GM23338 (cell line): ENCODE results near the gene CNIH1. TPM values are rescaled to one million over a fixed set of nuclear protein-coding genes. Genes with fewer than 3 reads are reported as not detected.

Experiments
- ATAC-seq: fragments of 200-7000 bp; cut with Tn5 transposase; 3 replicates; pipeline ENCODE4 v1.9.1; 2020
- DNase-seq: peaks from one replicate; pipeline ENCODE4 v3.0.0-alpha.2; 2015; ENCODE audit warnings: low spot score
- H2AFZ ChIP-seq: fragments of 200-600 bp; sonication (generic); 2 replicates; pipeline ENCODE4 v1.8.0; 2016; ENCODE audit warnings: antibody characterized with exemption, mild to moderate bottlenecking, moderate library complexity
- H3F3A ChIP-seq: fragments of 200-600 bp; sonication (generic); replicated peaks from 2 replicates; pipeline ENCODE4 v1.8.0; 2017; ENCODE audit warnings: antibody characterized with exemption, mixed run types, low read depth
- H3K27ac ChIP-seq: fragments of 200-600 bp; sonication (generic); 2 replicates; pipeline ENCODE4 v1.6.1; 2016; ENCODE audit warnings: low read depth
- H3K27me3 ChIP-seq: fragments of 200-600 bp; sonication (generic); 2 replicates; pipeline ENCODE4 v1.8.0; 2016; ENCODE audit warnings: mild to moderate bottlenecking, mixed run types, moderate library complexity; ENCODE audit not compliant: insufficient read depth
- H3K36me3 ChIP-seq: fragments of 200-600 bp; sonication (generic); 2 replicates; pipeline ENCODE4 v1.8.0; 2016; ENCODE audit warnings: mild to moderate bottlenecking; ENCODE audit not compliant: insufficient read depth
- H3K4me1 ChIP-seq: fragments of 200-600 bp; sonication (generic); 2 replicates; pipeline ENCODE4 v1.8.0; 2016; ENCODE audit warnings: mild to moderate bottlenecking, moderate library complexity; ENCODE audit not compliant: insufficient read depth
- H3K4me2 ChIP-seq: fragments of 200-600 bp; sonication (generic); 2 replicates; pipeline ENCODE4 v1.7.1; 2017; ENCODE audit warnings: mixed run types
- H3K4me3 ChIP-seq: fragments of 200-600 bp; sonication (generic); 2 replicates; pipeline ENCODE4 v1.6.1; 2016; ENCODE audit warnings: mixed run types
- H3K79me2 ChIP-seq: fragments of 200-600 bp; sonication (generic); replicated peaks from 2 replicates; pipeline ENCODE4 v1.8.0; 2017; ENCODE audit warnings: mild to moderate bottlenecking; ENCODE audit not compliant: insufficient read depth
- H3K9me2 ChIP-seq: fragments of 200-600 bp; sonication (generic); 2 replicates; pipeline ENCODE4 v1.8.0; 2017; ENCODE audit not compliant: insufficient read depth
- H4K20me1 ChIP-seq: fragments of 200-600 bp; sonication (generic); replicated peaks from 2 replicates; pipeline ENCODE4 v1.8.0; 2017; ENCODE audit warnings: mild to moderate bottlenecking; ENCODE audit not compliant: insufficient read depth
- H3K27ac Mint-ChIP-seq: 2 replicates; pipeline ENCODE4 v1.8.0; 2020; ENCODE audit warnings: inconsistent platforms, mild to moderate bottlenecking, moderate library complexity, mixed read lengths
- H3K27me3 Mint-ChIP-seq: 3 replicates; pipeline ENCODE4 v1.8.0; 2022; ENCODE audit warnings: low read depth, mild to moderate bottlenecking, moderate library complexity, mixed read lengths, inconsistent platforms; ENCODE audit not compliant: insufficient read depth, poor library complexity
- H3K36me3 Mint-ChIP-seq: 3 replicates; pipeline ENCODE4 v1.8.0; 2021; ENCODE audit warnings: low read depth, mild to moderate bottlenecking, inconsistent platforms, moderate library complexity, mixed read lengths
- H3K4me1 Mint-ChIP-seq: 3 replicates; pipeline ENCODE4 v1.8.0; 2020; ENCODE audit warnings: mild to moderate bottlenecking, inconsistent platforms, mixed read lengths
- H3K4me3 Mint-ChIP-seq: 3 replicates; pipeline ENCODE4 v1.8.0; 2021; ENCODE audit warnings: moderate library complexity, mild to moderate bottlenecking, inconsistent platforms, mixed read lengths
- H3K9me3 Mint-ChIP-seq: 3 replicates; pipeline ENCODE4 v1.8.0; 2020; ENCODE audit warnings: moderate library complexity, mild to moderate bottlenecking, inconsistent platforms, mixed read lengths
- CREB1 ChIP-seq: fragments of 250-450 bp; sonication (Bioruptor Pico); IDR thresholded peaks from 2 replicates; pipeline ENCODE4 v1.5.0; 2020; ENCODE audit warnings: low read depth, mild to moderate bottlenecking, moderate library complexity
- CTCF ChIP-seq, 2 experiments: fragments of 200-600 bp in 1 of 2; sonication (generic) in 1 of 2; conservative IDR thresholded peaks; 2 replicates each; pipeline versions ENCODE4 v1.5.1 to v1.6.1; 2016 to 2017; ENCODE audit warnings: antibody characterized with exemption in 2 of 2, low read depth in 2 of 2, mild to moderate bottlenecking in 2 of 2, moderate library complexity in 1 of 2
- ETS1 ChIP-seq: IDR thresholded peaks from 2 replicates; pipeline ENCODE4 v1.6.1; 2016; ENCODE audit warnings: antibody characterized with exemption
- JUNB ChIP-seq: IDR thresholded peaks from one replicate; pipeline ENCODE4 v1.6.1; 2016; ENCODE audit warnings: antibody characterized with exemption; ENCODE audit not compliant: unreplicated experiment
- NANOG ChIP-seq: IDR thresholded peaks from 2 replicates; pipeline ENCODE4 v1.6.1; 2016; ENCODE audit warnings: antibody characterized with exemption, borderline replicate concordance
- POLR2AphosphoS5 ChIP-seq: IDR thresholded peaks from 2 replicates; pipeline ENCODE4 v1.6.1; 2016; ENCODE audit warnings: antibody characterized with exemption, low read depth
- REST ChIP-seq: IDR thresholded peaks from one replicate; pipeline ENCODE4 v1.6.1; 2018; ENCODE audit warnings: antibody characterized with exemption; ENCODE audit not compliant: unreplicated experiment
- ZNF114 ChIP-seq: fragments of 250-450 bp; sonication (Bioruptor Pico); IDR thresholded peaks from 2 replicates; pipeline ENCODE4 v1.5.0; 2020; ENCODE audit warnings: mild to moderate bottlenecking, moderate library complexity
- polyA plus RNA-seq: library from polyadenylated mRNA; unstranded; fragments of >200 nt; fragmentation: Nextera tagmentation; extraction: Ambion mirVana; gene quantifications from 2 replicates; pipeline ENCODE4 v1.2.1, GENCODE V29; 2016
- total RNA-seq: library from RNA; depleted of rRNA; stranded (reverse); fragments of >200 nt; shearing (Covaris generic); gene quantifications from 2 replicates; pipeline ENCODE4 v1.2.3, GENCODE V29; 2014

Gene CNIH1
- total and polyA plus RNA-seq, 2 experiments from 2014 or later, result 135 to 172 TPM

GRCh38 chr14:54392131-54392859 is 48.9 kb downstream of the CNIH1 start (continued):
- no peak for TF ChIP-seq CTCF (conservative IDR thresholded peaks at IDR 0.05; ENCODE audit: low read depth in 2 of 2)
- no peak for TF ChIP-seq JUNB
- no peak for TF ChIP-seq NANOG
- no peak for TF ChIP-seq CREB1 (CRISPR knock-in tag)
- TF ChIP-seq ZNF114, result no peak

GRCh38 chr14:54387328-54387727 is 53.8 kb downstream of the CNIH1 start:
- H3K4me1 ChIP-seq, result no peaks in the 10 kb centered on the region
- no peak for ATAC-seq
- 0 out of 3 replicates have a peak, but pooled peaks cover 5% of the 10 kb centered on the region for H3K4me1 Mint-ChIP-seq

More at GRCh38 chr14:54387328-54387727, 53.8 kb downstream of the CNIH1 start:
- no peaks in the 10 kb centered on the region for H3K79me2 ChIP-seq
- H3K4me2 ChIP-seq, result no peak overlapping the region
- Mint-ChIP-seq H3K27ac (no peak overlapping the region), H3K36me3 (no peaks in the 10 kb centered on the region), H3K4me3 (no peak overlapping the region), H3K27me3 (no peaks in the 10 kb centered on the region), H3K9me3 (no peaks in the 10 kb centered on the region)
- no peaks in the 10 kb centered on the region for H4K20me1 ChIP-seq
- H3K27ac ChIP-seq, result no peak overlapping the region
- TF ChIP-seq NANOG (no peak), POLR2AphosphoS5 (no peak), REST (no peak), ETS1 (no peak), JUNB (no peak), CREB1 (CRISPR knock-in tag) (no peak)
- no peak for DNase-seq
- no peak overlapping the region for H3K4me3 ChIP-seq
- no peaks in the 10 kb centered on the region for H3K36me3 ChIP-seq
- no peaks in the 10 kb centered on the region for H3K27me3 ChIP-seq
- no peak overlapping the region for H2AFZ ChIP-seq
- H3F3A ChIP-seq, result 0 out of 2 replicates have a peak, but pooled peaks cover 3% of the 10 kb centered on the region
- H3K9me2 ChIP-seq, result no peaks in the 10 kb centered on the region
